Progenitor cell of endocrine pancreas (in vitro differentiated cells): Measurements from ENCODE around the gene SAV1. TPM values are rescaled to one million over a fixed set of nuclear protein-coding genes. Genes with fewer than 3 reads are reported as not detected.

Experiments used
- DNase-seq: peaks from one replicate; pipeline ENCODE4 v3.0.0; 2021; ENCODE audit warnings: low spot score; ENCODE audit not compliant: unreplicated experiment
- H3K27ac Mint-ChIP-seq: 2 replicates; pipeline ENCODE4 v1.8.0; 2021; ENCODE audit warnings: mild to moderate bottlenecking, moderate library complexity, mixed read lengths
- H3K27me3 Mint-ChIP-seq: 2 replicates; pipeline ENCODE4 v1.8.0; 2021; ENCODE audit warnings: mixed read lengths
- H3K36me3 Mint-ChIP-seq: 2 replicates; pipeline ENCODE4 v1.8.0; 2022; ENCODE audit warnings: mixed read lengths; ENCODE audit not compliant: insufficient read depth
- H3K4me1 Mint-ChIP-seq: 2 replicates; pipeline ENCODE4 v1.8.0; 2021; ENCODE audit warnings: low read depth, mixed read lengths
- H3K4me3 Mint-ChIP-seq: 2 replicates; pipeline ENCODE4 v1.8.0; 2021; ENCODE audit warnings: low read depth, mild to moderate bottlenecking, moderate library complexity, mixed read lengths
- H3K9me3 Mint-ChIP-seq: 2 replicates; pipeline ENCODE4 v1.8.0; 2021; ENCODE audit warnings: low read depth, mixed read lengths
- total RNA-seq: library from RNA; stranded (reverse); gene quantifications from 2 replicates; pipeline ENCODE4 v1.2.1, GENCODE V29; 2021
- TF ChIP-seq, protein P1 (sequence below): fragments of 200-600 bp; sonication (generic); IDR thresholded peaks from one replicate; pipeline ENCODE4 v1.5.0; 2021; ENCODE audit warnings: antibody characterized with exemption, mild to moderate bottlenecking; ENCODE audit not compliant: unreplicated experiment

SAV1 gene
- total RNA-seq, 1 donor from 2014 or later, result 27.0 TPM

DNA sequence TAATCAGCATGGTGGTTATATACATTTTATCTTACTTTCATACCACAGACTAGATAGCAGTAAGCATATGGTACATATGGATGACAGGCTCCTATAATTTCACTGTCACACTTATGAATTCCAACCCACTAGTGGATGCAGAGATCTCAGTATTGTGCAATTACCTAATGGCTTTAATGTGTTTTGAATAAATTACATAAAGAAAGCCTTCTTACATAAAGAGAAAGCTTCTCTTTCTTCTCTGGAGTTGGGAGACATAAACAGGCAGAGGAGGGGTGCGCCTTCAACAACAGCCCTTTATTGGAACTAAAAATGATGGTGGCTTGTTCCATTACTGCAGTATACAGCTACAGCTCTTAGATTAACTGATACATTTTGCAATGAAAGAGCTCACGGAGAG lies 52.6 kb downstream of the SAV1 start:
- H3K27me3 Mint-ChIP-seq, result no peaks in the 10 kb centered on the region

DNA sequence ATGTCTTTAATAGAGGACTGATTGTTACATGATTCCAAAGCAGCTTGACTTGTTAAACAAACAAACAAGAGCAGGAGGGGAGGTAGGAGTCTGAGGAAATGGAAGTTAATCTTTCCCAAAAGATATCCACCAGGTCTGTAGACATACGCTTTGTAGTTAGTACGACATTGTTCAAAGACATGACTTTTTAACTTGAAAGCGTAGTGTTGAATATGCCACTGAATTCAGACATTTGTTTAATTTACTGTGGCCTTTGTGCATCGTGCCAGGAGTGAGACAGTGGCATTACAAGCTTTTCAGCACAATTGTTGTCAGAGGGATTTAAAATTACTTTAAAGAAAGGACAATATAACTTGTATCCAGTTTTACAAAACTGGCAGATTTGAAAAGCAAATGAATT lies 53.0 kb downstream of the SAV1 start:
- no peak for DNase-seq
- H3K36me3 Mint-ChIP-seq, result no peaks in the 10 kb centered on the region
- peaks cover 4% of the 10 kb centered on the region for H3K4me1 Mint-ChIP-seq
- no peak overlapping the region for H3K4me3 Mint-ChIP-seq
- no peaks in the 10 kb centered on the region for H3K9me3 Mint-ChIP-seq
- TF ChIP-seq, protein P1, sequence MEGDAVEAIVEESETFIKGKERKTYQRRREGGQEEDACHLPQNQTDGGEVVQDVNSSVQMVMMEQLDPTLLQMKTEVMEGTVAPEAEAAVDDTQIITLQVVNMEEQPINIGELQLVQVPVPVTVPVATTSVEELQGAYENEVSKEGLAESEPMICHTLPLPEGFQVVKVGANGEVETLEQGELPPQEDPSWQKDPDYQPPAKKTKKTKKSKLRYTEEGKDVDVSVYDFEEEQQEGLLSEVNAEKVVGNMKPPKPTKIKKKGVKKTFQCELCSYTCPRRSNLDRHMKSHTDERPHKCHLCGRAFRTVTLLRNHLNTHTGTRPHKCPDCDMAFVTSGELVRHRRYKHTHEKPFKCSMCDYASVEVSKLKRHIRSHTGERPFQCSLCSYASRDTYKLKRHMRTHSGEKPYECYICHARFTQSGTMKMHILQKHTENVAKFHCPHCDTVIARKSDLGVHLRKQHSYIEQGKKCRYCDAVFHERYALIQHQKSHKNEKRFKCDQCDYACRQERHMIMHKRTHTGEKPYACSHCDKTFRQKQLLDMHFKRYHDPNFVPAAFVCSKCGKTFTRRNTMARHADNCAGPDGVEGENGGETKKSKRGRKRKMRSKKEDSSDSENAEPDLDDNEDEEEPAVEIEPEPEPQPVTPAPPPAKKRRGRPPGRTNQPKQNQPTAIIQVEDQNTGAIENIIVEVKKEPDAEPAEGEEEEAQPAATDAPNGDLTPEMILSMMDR, result no peak
- no peaks in the 10 kb centered on the region for H3K27me3 Mint-ChIP-seq
- no peak overlapping the region for H3K27ac Mint-ChIP-seq

More for the DNA sequence above, 52.6 kb downstream of the SAV1 start:
- H3K4me1 Mint-ChIP-seq, result peaks cover 4% of the 10 kb centered on the region
- H3K27ac Mint-ChIP-seq, result no peak overlapping the region
- H3K4me3 Mint-ChIP-seq, result no peak overlapping the region
- H3K36me3 Mint-ChIP-seq, result no peaks in the 10 kb centered on the region
- TF ChIP-seq, protein P1, result no peak
- no peaks in the 10 kb centered on the region for H3K9me3 Mint-ChIP-seq
- no peak for DNase-seq

DNA sequence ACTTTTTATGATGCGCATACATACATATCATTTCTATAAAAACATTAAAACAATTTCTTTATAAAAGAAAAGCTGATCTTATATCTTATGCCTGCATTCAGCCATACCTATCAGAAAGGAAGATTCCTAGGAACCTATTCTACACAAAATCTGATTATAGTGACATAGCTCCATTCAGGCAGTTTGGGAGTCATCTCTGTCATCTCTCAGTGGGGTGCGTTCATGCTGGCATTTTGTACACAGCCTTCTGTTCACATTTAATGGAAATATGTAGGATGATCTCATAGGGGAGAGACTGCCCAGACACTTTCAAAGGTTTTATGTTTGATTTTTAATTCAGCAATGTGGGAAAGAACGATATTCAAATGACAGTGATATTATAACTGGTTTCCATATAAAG lies 55.3 kb downstream of the SAV1 start:
- Mint-ChIP-seq H3K4me3 (no peak overlapping the region), H3K27ac (no peak overlapping the region), H3K4me1 (peaks cover 4% of the 10 kb centered on the region), H3K9me3 (no peaks in the 10 kb centered on the region), H3K36me3 (no peaks in the 10 kb centered on the region), H3K27me3 (no peaks in the 10 kb centered on the region)
- no peak for DNase-seq
- TF ChIP-seq, protein P1, result no peak

DNA sequence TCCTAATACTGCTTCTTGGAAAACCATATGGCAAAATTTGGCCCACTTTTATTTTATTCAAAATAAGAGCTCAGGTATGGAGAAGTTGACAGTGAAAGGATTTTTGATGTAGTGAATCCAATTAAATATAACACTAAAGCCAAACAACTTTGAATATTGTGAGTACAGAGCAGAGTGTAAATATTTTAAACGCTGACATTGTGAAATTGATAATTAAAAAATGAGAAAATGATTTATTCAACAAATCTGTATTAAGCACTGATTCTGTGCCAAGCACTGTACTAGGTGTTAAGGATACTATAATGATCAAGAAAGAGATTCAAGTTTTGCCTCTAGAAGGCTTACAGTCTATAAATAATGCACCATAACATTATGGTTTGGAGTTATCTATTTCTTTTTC lies 57.6 kb downstream of the SAV1 start:
- Mint-ChIP-seq H3K27ac (no peak overlapping the region), H3K9me3 (no peaks in the 10 kb centered on the region), H3K4me3 (no peak overlapping the region), H3K36me3 (no peaks in the 10 kb centered on the region), H3K4me1 (peaks cover 5% of the 10 kb centered on the region), H3K27me3 (no peaks in the 10 kb centered on the region)
- no peak for DNase-seq
- TF ChIP-seq, protein P1, result no peak

DNA sequence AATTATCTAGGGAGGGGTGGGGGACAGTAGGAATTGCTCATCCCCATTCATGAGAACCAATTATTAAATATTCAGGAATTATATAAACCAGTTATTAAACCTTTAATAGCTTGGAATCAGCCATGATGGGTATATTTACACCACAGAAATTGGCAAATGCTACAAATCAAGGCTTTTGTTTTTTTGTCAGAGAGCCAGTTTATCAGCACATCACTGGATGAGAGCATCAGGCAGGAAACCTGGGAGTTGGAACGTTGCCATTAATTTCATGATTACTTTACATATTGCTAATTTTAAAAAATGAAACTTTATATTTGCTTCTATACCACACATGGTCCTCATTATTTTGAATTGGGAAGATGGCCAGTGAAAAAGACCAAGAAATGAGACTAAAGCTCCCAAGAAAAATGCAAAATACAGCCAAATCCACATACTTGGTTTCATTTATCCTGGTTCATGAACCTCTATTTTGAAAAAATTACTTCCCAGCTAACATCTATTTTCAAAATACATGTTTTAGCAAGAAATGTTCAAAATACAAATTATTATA lies 59.7 kb downstream of the SAV1 start:
- peaks cover 2% of the 10 kb centered on the region for H3K4me1 Mint-ChIP-seq
- H3K27ac Mint-ChIP-seq, result no peak overlapping the region
- TF ChIP-seq, protein P1, result no peak

More for the DNA sequence above, 59.7 kb downstream of the SAV1 start:
- no peaks in the 10 kb centered on the region for H3K9me3 Mint-ChIP-seq
- DNase-seq, result no peak
- H3K4me3 Mint-ChIP-seq, result no peak overlapping the region
- H3K27me3 Mint-ChIP-seq, result no peaks in the 10 kb centered on the region
- H3K36me3 Mint-ChIP-seq, result no peaks in the 10 kb centered on the region
